K562 (cell line): ENCODE measurements around the gene SRRM5. TPM values are rescaled to one million over a fixed set of nuclear protein-coding genes. Genes with fewer than 3 reads are reported as not detected.
A peak's percentile ranks its signal among the peaks of the same experiment; 100 is the strongest.

Experiments
- ATAC-seq: fragments of 200-7000 bp; cut with Tn5 transposase; 3 replicates; pipeline ENCODE4 v1.9.1; 2020; ENCODE audit warnings: moderate library complexity
- BruUV-seq: library from RNA; stranded (reverse); fragments of 400-500 nt; replicated peaks from 2 replicates; lab custom pipeline; 2021; lab: Mats Ljungman, UMichigan
- CTCF ChIA-PET: fragments of 300-600 bp; formaldehyde crosslinking; extraction: SDS; loops from one replicate; lab custom pipeline; 2021; ENCODE audit warnings: low intra/inter-chr PET ratio; lab: Yijun Ruan, JAX
- POLR2A ChIA-PET: fragments of 300-600, 350-650 bp; sonication (Branson Sonifier 250); formaldehyde crosslinking; extraction: SDS; loops from one replicate; lab custom pipeline; 2021; ENCODE audit warnings: antibody characterized with exemption, inconsistent platforms; lab: Yijun Ruan, JAX
- DNase-seq, 4 experiments: peaks; one replicate each; pipeline versions ENCODE4 v3.0.0 to v3.0.0-alpha.2; 2011 to 2018; ENCODE audit warnings: low spot score in 3 of 4, mixed read lengths in 3 of 4; ENCODE audit errors: extremely low read depth in 1 of 4
- FAIRE-seq: peaks from 2 replicates; lab custom pipeline; 2011; peaks lifted over from hg19 to GRCh38; lab: Jason Lieb, UNC
- H2AFZ ChIP-seq: 2 replicates; pipeline ENCODE4 v1.6.0; 2011; ENCODE audit warnings: low read depth, low read length, control low read depth, inconsistent platforms
- H3K27ac ChIP-seq: fragments of 200-600 bp; 3 replicates; pipeline ENCODE4 v1.8.0; 2011; ENCODE audit warnings: low read depth, mild to moderate bottlenecking, control low read depth, inconsistent platforms, low read length, moderate library complexity, mixed read lengths; ENCODE audit errors: extremely low read depth
- H3K27me3 ChIP-seq, 2 experiments: fragments of 300-600 bp in 1 of 2; 2 replicates in 1 of 2; 3 replicates in 1 of 2; pipeline versions ENCODE4 v1.6.0 to v1.8.0; 2011; ENCODE audit warnings: inconsistent platforms in 2 of 2, low read length in 2 of 2, mild to moderate bottlenecking in 1 of 2, mixed read lengths in 1 of 2, moderate library complexity in 1 of 2; ENCODE audit not compliant: control insufficient read depth in 2 of 2, insufficient read depth in 2 of 2
- H3K36me3 ChIP-seq: fragments of 300-600 bp; 3 replicates; pipeline ENCODE4 v1.8.0; 2011; ENCODE audit warnings: mild to moderate bottlenecking, low read length, inconsistent platforms; ENCODE audit not compliant: control insufficient read depth, insufficient read depth
- H3K4me1 ChIP-seq, 2 experiments: fragments of 200-600 bp in 1 of 2; replicated peaks in 1 of 2; 2 replicates in 1 of 2; 3 replicates in 1 of 2; pipeline versions ENCODE4 v1.5.1 to v1.8.0; 2011; ENCODE audit warnings: inconsistent platforms in 2 of 2, low read length in 2 of 2, mild to moderate bottlenecking in 1 of 2, mixed read lengths in 1 of 2, moderate library complexity in 1 of 2; ENCODE audit not compliant: control insufficient read depth in 2 of 2, insufficient read depth in 2 of 2
- H3K4me2 ChIP-seq: 2 replicates; pipeline ENCODE4 v1.6.1; 2011; ENCODE audit warnings: low read length, control low read depth, inconsistent platforms, mixed read lengths; ENCODE audit not compliant: insufficient read depth
- H3K4me3 ChIP-seq: fragments of 200-600 bp; sonication (generic), shearing (Covaris generic); 2 replicates; pipeline ENCODE4 v1.5.1; 2016; ENCODE audit warnings: control low read depth, inconsistent platforms
- H3K79me2 ChIP-seq: fragments of 200-600 bp; 3 replicates; pipeline ENCODE4 v1.8.0; 2011; ENCODE audit warnings: low read length, inconsistent platforms; ENCODE audit not compliant: control insufficient read depth, insufficient read depth
- H3K9ac ChIP-seq, 2 experiments: 2 replicates each; pipeline versions ENCODE4 v1.6.0 to v1.6.1; 2011; ENCODE audit warnings: low read depth in 2 of 2, low read length in 2 of 2, control low read depth in 1 of 2, inconsistent platforms in 1 of 2, mild to moderate bottlenecking in 1 of 2, mixed read lengths in 1 of 2; ENCODE audit not compliant: insufficient read depth in 1 of 2
- H3K9me1 ChIP-seq: one replicate; pipeline ENCODE4 v1.6.0; 2011; ENCODE audit warnings: inconsistent platforms, mild to moderate bottlenecking, low read length, moderate library complexity; ENCODE audit not compliant: control insufficient read depth, insufficient read depth
- H3K9me3 ChIP-seq: replicated peaks from 2 replicates; pipeline ENCODE4 v1.5.1; 2011; ENCODE audit warnings: low read depth, low read length, inconsistent platforms; ENCODE audit not compliant: control insufficient read depth, insufficient read depth
- H4K20me1 ChIP-seq: replicated peaks from 2 replicates; pipeline ENCODE4 v1.6.1; 2011; ENCODE audit warnings: low read length, inconsistent platforms, mixed read lengths; ENCODE audit not compliant: control insufficient read depth, insufficient read depth
- KLF10 ChIP-seq: fragments of 250-450 bp; sonication (Bioruptor Pico); IDR thresholded peaks from 2 replicates; pipeline ENCODE4 v1.6.1; 2021; ENCODE audit warnings: matching md5 sums
- MNT ChIP-seq, 2 experiments: fragments of 450-650 bp; conservative IDR thresholded peaks; 2 replicates each; pipeline ENCODE4 v1.6.1; 2017; ENCODE audit warnings: mild to moderate bottlenecking in 2 of 2, moderate library complexity in 2 of 2
- WGBS: fragments of 100-300 bp; shearing (Covaris generic); methylation state at CpG from one replicate; pipeline ENCODE4 v1.1.6; 2016; ENCODE audit warnings: low coverage, mixed read lengths; ENCODE audit not compliant: insufficient coverage; ENCODE audit errors: missing lambda C conversion rate; 5-methylcytosine and 5-hydroxymethylcytosine counted together
- in situ Hi-C: fragments of 300-500 bp; cut with MboI; formaldehyde crosslinking; loops from 4 replicates; pipeline ENCODE4 v1.15.0; 2018; ENCODE audit warnings: inconsistent platforms, mixed read lengths
- intact Hi-C: fragments of 100-400 bp; cut with micrococcal nuclease; formaldehyde crosslinking; loops from 2 replicates; pipeline ENCODE4 v1.14.2; 2022
- polyA plus RNA-seq, 8 experiments: library from polyadenylated mRNA; depleted of rRNA in 4 of 8; stranded (reverse) in 5 of 8; unstranded in 3 of 8; fragments of >200 nt; fragmentation: Nextera tagmentation in 2 of 8; fragmentation: Illumina TruSeq in 1 of 8; extraction: Ambion mirVana in 2 of 8; extraction: Trizol in 1 of 8; gene quantifications; 2 replicates each; pipeline versions ENCODE4 v1.2.1 to v1.2.3, GENCODE V29; 2011 to 2014; ENCODE audit warnings: inconsistent platforms in 1 of 8, missing spikeins in 1 of 8
- total RNA-seq, 7 experiments: library from RNA; depleted of rRNA in 6 of 7; stranded (reverse); fragments of >200 nt in 6 of 7; fragmentation: Illumina TruSeq in 2 of 7; extraction: Trizol in 2 of 7; gene quantifications; 2 replicates each; pipeline versions ENCODE4 v1.2.1 to v1.2.3, GENCODE V29; 2011 to 2021; ENCODE audit warnings: low replicate concordance in 1 of 7

Gene SRRM5
- total and polyA plus RNA-seq, 9 of the 15 experiments (the other 6 are each of a cell fraction or from before 2014, with no cell fraction given) = 0.09 to 0.45 (median 0.18) TPM; not detected in 2

GRCh38 chr19:43606569-43607229 is 5.2 kb upstream of the SRRM5 start:
- Histone ChIP-seq H3K27ac (peak overlapping the region; percentile 19; the same call in 1 of the 3 replicates), H4K20me1 (no peaks in the 10 kb centered on the region), H3K9me3 (no peaks in the 10 kb centered on the region), H3K4me2 (no peak overlapping the region), H3K4me1 (peaks cover 20 to 22% of the 10 kb centered on the region in 2 experiments), H3K4me3 (no peak overlapping the region), H3K9ac (0 out of 4 replicates have a peak overlapping the region, but pooled peaks of 1 of the 2 experiments have one; percentile 7), H3K9me1 (peaks cover 6% of the 10 kb centered on the region), H2AFZ (no peak overlapping the region), H3K27me3 (no peaks in the 10 kb centered on the region), H3K36me3 (peaks cover 32% of the 10 kb centered on the region; the same call in 2 of the 3 replicates), H3K79me2 (peaks cover 8% of the 10 kb centered on the region; the same call in 2 of the 3 replicates)
- POLR2A ChIA-PET = interaction anchor here (4.2 to 8.7 kb wide), 2 partner anchors 9 to 10 kb away, joined by 35 to 60 read pairs; partner anchors contain the start of genes IRGQ and ZNF576
- DNase-seq = no peak
- intact Hi-C loops (no loop called here), in situ Hi-C loops (no loop called here)
- BruUV-seq = no TSS peak
- ATAC-seq = no peak
- FAIRE-seq = no peak
- no peak for TF ChIP-seq KLF10 (CRISPR knock-in tag)
- 0 out of 4 replicates have a peak, but pooled peaks of 1 of the 2 experiments have one; percentile 2 for TF ChIP-seq MNT (conservative IDR thresholded peaks at IDR 0.05)
- CTCF ChIA-PET = no interaction called here
- WGBS = 76% methylated on average over 7 of the region's 7 CpGs
